Hematopoietic multipotent progenitor cell treated with erythropoietin and hydrocortisone succinate and interleukin-3 and kit ligand, for 6 days (in vitro differentiated cells): ENCODE measurements around the gene DNAJC11.
A peak's percentile ranks its signal among the peaks of the same experiment; 100 is the strongest.
"Not testable (repeated sequence)": the region's sequence is repeated elsewhere in the genome, so short reads cannot be mapped to it uniquely, and the experiment has no call there.

Source experiments
- DNase-seq: peaks from one replicate; pipeline ENCODE4 v3.0.0-alpha.2; 2015

DNAJC11 gene

DNA sequence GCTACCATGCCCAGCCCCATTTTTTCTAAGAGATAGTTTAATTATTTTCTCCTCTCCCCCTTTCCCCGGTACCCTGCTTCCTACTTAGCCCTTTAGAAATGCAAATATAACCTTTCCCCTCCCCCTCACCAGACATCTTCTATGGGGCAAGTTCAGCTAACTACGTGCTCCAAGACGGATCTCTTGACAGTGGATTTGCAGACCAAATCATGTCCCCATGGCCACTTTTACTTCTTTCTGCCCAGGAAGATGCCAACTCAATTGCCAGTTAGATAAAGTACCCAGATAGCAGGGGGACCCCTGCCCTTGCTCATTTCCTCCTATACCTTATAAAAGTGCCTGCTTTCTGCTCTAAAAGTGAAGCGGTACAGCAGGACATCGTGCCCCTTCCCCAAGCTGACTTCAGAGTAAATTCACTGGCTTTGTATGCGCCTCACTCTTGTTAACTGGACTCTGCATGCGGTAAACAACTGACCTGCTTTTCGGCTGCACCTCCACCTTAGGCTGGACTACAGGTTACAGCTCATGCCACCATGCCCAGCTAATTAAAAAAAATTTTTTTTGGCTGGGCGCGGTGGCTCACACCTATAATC is 7.4 kb downstream of the DNAJC11 start:
- no peak for DNase-seq

- DNase-seq, result no peak
Observed at GRCh38 chr1:6692956-6693355, 8.7 kb downstream of the DNAJC11 start.

DNA sequence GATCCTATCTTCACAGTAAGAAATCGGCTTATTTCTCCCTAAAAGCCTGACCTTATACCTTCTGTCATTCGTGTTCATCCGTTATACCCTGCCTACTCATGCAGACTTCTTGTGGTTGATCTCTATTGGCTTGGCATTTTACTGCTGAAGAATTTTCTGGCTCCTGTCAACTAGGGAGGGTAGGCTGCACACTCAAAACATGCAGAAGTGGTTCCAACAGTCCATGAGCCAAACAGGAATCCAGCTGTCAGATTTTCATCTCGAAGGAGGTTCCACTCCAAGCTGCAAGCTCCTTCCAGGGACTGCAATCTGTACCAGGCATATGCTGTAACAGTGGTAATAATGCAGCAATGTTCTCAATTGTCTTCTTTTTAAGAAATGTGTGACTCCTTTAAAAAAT is 10.1 kb downstream of the DNAJC11 start:
- no peak for DNase-seq

GRCh38 chr1:6690186-6690585 is 11.4 kb downstream of the DNAJC11 start:
- DNase-seq, result no peak

DNA sequence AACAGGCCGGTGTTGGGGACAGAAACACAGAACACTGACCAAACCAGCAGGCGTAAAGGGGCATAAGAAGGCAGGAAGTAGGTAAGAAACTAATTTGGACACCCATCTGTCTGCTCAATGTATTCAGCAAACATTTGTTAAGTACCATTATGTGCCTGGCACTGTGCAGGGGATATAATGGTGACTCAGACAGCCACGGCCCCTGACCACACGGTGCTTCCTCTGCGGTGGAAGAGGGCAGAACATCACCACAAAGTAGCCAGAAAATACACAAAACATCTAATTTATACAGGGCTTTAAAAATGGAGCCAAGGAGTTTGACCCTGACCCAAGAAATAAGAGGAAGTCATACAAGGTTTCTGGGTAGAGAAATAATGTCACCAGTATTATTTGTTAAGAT is 12.9 kb downstream of the DNAJC11 start:
- DNase-seq, result no peak

DNA sequence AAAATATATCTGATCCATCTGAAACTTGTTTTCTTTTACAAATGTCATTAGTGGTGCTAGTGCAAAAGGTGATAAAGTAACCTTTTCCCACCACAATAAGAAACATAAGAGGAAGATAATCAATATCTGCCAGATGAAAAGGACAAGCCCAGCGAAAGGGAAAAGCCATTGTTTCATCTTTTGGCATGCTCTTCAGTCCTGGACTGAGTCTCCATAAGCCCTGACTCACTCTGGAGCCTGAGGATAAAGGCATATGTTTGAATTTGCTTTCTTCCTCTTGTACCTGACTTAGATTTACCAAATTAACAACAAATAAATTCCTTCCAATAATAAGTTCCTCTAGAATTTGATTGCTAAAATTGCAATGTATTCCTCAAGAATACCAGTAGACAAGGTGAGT is 13.6 kb downstream of the DNAJC11 start:
- DNase-seq, result no peak

DNA sequence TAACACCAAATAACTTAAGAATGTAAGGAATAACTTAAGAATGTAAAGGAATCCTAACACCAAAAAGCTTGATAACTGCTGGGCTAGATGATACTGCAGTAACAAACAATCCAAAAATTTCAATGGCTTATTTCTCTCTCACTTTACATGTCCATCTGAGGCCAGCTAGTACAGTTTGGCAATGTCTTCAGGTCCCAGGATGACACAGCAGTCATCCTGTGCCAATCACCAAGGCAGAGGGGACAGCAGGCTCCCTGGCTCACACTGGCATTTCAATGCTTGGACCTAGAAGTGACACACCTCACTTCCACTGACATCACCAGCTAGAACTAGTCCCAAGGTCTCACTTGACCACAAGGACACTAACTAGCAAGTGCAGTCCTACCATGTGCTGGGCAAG is 15.3 kb downstream of the DNAJC11 start:
- no peak for DNase-seq

DNA sequence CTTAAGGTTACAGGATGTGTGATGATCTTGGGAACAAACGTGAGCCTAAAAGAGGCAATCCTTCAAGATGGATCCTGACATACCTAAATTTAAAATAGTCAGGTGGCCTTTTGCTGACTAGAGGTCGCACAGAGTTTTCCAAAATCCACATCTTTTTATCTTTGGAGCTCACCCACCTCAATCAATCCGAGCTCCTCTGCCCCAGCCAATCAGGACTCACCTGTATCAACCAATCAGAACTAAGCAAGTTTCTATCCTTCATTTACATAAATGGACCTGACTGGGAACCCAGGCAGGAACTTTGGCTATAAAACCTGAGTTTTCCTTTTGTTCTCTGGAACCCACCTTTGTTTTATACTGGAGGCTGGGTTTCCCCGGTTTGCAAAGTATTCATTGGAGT is 16.2 kb downstream of the DNAJC11 start:
- DNase-seq, result no peak

- no peak for DNase-seq
Observed at GRCh38 chr1:6683434-6683833, 18.2 kb downstream of the DNAJC11 start.

DNA sequence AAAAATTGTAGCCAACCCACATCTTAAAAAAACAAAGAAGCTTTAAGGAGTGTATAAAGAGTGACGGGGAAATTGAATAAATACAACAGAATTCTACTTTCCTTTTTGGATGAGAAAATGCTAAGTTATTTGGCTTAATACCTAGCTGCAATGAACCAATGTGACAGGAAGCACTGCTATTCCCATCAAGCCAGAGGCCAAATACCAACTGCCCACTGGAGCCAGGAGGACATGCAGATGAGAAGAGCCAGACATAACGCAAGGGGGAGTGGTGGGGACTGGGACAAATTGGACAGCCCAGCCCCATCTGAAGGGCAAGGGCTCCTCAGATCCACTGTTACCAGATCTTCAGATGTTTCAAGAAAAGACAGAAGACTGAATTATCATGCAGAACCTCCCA is 25.7 kb downstream of the DNAJC11 start:
- no peak for DNase-seq

DNA sequence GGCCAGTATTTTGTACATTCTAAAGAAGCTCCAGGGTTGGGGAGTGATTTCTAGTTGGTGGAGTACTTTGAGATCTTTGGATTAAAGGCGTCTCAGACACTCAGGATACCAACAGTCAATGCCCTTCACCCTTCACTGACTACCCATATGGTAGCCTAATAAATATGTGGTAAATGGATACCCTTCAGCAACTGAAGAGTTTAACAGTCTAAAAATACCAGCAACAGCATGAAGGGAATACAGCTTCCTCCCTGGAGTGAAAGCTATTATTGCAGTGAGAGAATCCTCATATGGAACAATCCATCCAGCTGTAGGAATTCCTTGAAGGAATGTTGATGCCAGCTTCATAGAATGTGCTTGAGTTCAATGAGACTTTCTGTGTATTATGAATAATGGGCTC is 26.8 kb downstream of the DNAJC11 start:
- DNase-seq, result no peak

GRCh38 chr1:6673816-6674398 is 27.7 kb downstream of the DNAJC11 start:
- no peak for DNase-seq

GRCh38 chr1:6672558-6672957 is 29.1 kb downstream of the DNAJC11 start:
- DNase-seq, result peak; percentile 97

DNA sequence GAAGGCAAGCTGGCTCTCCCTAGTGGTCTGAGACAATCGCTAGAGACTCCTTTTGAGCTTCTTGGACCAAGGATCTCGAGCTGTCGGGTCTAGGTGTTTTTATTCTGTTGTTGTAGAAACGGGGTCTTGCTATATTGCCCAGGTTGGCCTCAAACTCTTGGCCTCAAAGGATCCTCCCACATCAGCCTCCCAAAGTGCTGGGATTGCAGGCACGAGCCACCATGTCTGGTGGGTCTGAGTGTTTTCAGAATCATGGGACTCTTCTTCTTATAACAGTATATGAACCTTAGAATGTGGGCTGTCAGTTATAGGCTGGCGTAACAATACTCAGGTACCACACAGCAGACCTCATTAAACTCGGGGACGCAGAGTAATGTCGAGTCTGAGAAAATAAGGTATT is 33.1 kb downstream of the DNAJC11 start:
- DNase-seq, result no peak

DNA sequence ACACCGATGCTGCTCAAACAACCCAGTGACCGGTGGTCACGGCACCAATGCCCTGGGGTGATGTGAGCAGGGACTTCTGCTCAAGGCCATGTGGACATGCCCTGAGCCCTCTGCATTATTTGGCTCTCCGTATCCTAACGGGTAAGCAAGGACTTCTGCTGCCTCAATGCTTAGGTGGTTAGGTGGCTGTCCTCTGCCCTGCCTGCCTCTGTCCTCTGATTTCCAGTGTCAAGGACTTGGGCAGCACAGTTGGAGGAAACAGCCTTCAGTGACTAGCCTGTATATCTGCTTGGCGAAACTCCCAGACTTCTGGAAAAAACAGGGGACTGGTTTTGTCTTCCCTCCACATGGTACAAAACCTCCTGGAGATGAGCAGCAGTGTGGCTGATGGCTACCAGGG is 34.5 kb downstream of the DNAJC11 start:
- no peak for DNase-seq

DNA sequence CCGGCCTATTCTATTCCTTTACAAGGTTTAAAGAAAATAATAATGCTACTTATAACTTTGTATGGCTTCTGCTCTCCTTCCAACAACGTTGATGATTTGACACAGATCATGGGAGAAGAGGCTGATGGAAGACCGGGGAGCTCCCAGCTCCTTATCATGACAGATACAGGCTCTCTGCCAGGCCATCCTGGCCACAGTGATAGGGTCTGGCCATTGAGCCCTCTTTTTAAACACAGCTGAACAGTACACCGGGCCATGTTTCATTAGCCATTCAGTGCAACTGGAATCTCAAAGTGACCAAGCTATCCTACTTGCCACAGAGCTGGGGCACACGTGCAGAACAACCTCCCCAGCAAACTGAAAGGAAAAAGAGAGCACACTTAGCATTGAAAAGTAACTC is 34.9 kb downstream of the DNAJC11 start:
- DNase-seq, result peak; percentile 77

DNA sequence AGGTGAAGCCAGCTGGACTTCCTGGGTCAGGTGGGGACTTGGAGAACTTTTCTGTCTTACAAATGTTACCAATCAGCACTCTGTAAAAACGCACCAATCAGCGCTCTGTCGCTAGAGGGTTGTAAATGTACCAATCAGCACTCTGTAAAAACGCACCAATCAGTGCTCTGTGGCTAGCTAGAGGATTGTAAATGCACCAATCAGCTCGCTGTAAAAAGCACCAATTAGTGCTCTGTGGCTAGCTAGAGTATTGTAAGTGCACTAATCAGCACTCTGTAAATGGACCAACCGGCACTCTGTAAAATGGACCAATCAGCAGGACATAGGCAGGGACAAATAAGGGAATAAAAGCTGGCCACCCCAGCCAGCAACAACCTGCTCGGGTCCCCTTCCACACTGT is 39.1 kb downstream of the DNAJC11 start:
- DNase-seq, result not testable (repeated sequence)

- no peak for DNase-seq
Observed at GRCh38 chr1:6660415-6661049, 41.1 kb downstream of the DNAJC11 start.

DNA sequence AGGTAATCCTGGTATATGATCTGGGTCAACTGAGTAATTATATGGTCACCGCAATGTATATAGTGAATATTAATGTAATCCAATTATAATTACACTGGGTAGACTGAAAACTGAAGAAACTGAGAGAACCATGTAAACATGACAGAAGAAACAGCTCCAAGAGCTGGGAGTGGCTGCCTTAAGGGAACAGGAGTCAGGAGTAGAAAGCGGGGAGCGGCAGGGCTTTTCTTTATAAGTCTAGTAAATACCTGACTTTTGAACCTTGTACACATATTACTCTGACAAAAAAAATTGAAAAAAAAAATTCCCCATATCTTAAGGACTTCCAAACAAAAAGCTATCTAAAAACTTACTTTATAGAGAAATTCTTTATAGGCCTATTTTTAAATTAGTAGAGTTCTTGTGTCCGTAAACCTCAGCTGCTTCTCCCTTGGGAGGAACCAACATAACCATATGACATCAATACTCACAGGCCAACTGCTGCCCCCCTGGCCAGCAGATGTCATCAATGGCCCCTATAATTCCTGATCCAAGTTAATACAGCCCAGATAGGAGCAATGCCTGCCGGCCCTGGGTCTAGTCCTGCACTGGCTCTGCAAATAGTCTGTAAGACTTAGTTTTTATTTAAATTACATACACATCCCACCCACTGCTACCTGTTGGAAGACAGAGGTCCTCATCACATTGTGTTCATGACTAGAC is 43.1 kb downstream of the DNAJC11 start:
- DNase-seq, result no peak

- no peak for DNase-seq
Observed at GRCh38 chr1:6657138-6657537, 44.5 kb downstream of the DNAJC11 start.

DNA sequence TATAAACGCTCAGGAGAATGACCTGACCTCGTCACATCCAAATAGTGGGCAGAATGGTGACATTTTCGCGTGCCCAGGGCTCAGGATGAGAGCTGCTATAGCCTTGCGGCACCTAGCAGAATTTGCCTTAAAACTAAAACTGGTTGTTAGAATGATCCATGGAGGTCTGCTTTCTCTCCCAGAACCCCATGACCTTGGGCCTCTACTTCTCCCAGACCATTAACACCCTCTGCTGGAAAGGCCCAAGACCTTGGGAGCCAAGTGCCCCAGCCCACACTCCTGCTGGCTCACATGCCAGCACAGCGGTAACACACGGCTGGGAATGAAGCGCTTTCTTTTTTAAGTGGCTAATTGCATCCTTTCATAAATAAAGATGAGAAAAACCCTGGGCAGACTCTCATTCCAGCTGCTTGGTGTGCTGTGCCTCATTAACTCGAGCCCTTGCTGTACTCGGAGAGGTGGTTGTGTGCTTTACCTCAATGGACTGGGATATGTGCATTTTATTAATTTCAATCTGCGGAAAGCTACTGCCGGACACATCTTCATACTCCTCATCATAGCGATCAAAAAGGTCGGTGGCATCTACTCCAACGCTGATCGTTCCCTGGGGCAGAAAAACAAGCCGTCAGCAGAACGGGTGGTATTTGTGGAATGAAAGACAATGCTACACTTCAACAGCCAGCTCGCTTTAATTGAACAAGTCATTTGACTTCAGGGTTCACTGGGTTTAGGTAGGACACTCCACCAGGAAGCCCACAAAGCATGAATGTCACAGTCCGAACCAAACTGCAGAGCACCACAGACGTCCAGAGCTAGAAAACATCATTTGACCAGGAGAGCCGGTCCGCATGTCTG is 48.0 kb downstream of the DNAJC11 start:
- DNase-seq, result no peak

DNA sequence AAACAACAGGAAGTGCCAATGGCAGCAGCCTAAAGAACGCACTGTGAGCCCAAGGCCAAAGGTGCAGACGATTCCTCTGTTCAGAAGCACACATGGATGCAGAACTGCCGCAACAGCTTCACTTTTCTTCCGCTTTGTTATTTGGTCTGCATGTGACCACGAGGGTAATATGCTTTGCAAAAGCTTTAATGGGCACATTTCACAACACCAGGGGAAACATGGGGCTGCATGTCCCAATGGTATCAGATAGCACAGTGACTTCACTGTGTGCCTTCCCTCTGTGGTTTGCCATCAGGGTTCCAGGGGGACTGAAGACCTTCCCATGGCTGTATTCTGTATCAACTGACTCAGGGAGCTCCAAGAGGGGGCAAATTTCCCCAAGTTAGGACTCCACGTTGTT is 48.6 kb downstream of the DNAJC11 start:
- DNase-seq, result peak; percentile 66

GRCh38 chr1:6651909-6652308 is 49.7 kb downstream of the DNAJC11 start:
- DNase-seq, result no peak
